Ramos (cell line): Measurements from ENCODE around the gene ITGAE.
"Not testable (repeated sequence)": the region's sequence is repeated elsewhere in the genome, so short reads cannot be mapped to it uniquely, and the experiment has no call there.

Experiments used
- in situ Hi-C: fragments of 300-500 bp; cut with MboI; formaldehyde crosslinking; loops from one replicate; pipeline ENCODE4 v1.14.3; 2022; ENCODE audit warnings: low sequenced_read_pairs; ENCODE audit not compliant: unreplicated experiment

ITGAE gene

DNA sequence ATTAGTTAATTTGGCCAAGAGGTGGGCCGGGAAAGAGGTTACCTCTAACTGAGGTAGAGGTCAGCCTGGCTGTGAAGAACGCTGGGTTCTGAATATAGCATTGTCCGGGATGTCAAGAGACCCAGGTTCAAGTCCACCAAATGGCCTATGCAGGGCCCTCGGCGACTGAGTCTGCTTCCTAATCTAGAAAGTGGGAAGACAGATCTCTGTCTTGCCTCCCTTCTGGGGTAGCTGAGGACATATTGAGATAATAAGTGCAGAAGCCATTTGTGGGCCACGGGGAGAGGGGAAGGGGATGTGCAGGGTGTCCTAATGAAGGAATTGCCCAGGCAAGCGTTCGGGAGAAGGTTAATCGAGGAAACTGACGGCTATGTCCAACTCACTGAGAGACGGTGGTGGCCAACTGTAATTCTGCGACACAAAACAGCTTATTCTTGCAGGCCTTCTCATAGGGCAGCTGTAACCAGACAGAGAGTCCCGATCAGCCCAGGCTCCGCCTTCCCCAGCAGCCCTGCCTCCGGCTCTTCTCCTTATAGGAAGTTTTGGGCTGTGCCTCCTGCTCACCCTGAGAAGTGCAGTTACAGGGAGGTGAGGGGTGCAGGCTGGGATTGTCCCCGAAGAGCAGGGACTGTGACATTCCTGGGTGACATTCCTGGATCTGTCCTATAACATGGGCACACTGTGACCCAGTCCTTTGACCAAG, 61.4 kb downstream of the ITGAE start:
- in situ Hi-C loops = loop anchor here (5.0 to 10.0 kb wide), 2 partner anchors 55 to 83 kb away; no protein-coding TSS in a partner anchor

DNA sequence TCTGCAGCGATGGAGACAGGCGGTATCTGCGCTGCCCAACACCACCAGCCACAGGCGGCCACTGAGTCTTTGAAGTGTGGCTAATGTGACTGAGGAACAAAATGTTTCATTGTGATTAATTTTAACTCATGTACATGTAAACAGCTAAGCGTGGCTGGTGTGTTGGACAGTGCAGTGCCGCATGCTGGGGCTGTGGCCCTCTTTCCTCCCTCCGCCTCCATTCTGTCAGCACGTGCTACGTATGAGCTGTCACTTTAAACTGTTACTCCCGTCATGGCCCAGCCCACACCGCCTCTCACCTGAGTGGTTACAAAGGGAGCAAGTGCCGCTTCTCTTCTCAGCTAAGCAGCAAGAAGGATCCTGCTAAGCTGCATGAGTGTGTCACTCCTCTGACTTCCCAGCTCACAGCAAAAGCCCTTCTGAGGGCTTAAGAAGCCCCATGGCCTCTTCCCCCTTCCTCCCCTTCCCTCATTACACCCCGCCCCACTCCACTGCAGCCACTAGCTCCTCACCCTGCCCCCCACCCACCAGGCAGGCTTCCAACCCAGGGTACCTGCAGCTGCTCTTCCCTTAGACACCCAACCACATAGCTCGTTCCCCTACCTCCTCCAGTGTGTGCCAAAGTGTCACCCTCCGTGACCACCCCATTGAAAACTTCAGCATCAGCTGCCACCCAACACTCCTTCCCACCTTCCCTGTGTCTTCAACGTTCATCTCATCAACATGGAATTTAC, 62.3 kb downstream of the ITGAE start:
- in situ Hi-C loops = loop anchor here (5.0 to 10.0 kb wide), 2 partner anchors 54 to 84 kb away; no protein-coding TSS in a partner anchor

DNA sequence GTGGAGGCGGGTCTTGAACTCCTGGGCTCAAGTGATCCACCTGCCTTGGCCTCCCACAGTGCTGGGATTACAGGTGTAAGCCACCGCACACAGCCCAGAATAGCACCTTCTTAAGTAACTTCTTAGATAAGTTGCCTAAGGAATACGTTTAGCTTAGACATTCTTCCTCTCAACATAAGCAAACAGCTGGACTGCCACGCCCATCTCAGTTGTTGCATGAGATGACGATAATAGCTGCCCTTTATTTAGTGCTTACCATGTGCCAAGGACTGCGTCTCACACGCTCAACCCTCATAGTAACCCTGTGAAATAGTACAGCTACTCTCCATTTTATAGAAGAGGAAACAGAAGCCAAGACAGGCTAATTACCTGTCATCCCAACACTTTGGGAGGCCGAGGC, 65.5 kb downstream of the ITGAE start:
- in situ Hi-C loops = loop anchor here (5.0 to 10.0 kb wide), 2 partner anchors 51 to 87 kb away; no protein-coding TSS in a partner anchor

DNA sequence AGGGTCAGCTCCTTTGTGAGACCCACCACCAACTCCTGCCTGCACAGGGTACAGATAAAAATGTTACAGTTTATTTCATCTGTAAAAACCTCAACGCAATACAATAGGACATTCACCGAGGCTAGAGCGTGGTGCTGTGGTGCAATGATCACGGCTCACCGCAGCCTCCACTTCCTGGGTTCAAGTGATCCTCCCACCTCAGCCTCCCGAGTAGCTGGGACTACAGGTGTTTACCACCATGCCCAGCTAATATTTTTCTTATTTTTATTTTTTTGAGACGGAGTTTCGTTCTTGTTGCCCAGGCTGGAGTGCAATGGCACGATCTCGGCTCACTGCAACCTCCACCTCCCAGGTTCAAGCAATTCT, 66.1 kb downstream of the ITGAE start:
- in situ Hi-C loops = loop anchor here (5.0 to 10.0 kb wide), 2 partner anchors 50 to 87 kb away; no protein-coding TSS in a partner anchor

DNA sequence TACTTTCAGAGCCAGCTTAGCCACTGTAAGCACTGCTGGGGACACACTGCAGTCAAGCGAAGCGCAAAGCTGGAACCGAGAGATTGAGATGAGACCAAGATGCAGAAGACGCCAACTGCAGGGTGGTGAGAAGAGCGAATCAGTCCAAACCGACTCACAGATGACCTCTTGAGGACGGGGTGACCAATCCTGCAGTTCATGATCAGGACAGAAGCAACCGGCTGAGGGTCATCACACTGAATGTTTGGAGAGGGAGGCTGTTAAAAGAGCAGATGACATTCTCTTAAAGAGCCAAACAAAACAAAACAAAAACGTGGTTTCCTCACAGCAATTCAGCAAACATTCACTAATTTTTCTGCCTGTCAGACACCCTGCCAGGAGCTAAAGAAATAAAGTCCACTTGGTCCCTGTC, 68.8 kb downstream of the ITGAE start:
- in situ Hi-C loops = loop anchor here (10.0 kb wide), 1 partner anchor 47 kb away; no protein-coding TSS in a partner anchor

DNA sequence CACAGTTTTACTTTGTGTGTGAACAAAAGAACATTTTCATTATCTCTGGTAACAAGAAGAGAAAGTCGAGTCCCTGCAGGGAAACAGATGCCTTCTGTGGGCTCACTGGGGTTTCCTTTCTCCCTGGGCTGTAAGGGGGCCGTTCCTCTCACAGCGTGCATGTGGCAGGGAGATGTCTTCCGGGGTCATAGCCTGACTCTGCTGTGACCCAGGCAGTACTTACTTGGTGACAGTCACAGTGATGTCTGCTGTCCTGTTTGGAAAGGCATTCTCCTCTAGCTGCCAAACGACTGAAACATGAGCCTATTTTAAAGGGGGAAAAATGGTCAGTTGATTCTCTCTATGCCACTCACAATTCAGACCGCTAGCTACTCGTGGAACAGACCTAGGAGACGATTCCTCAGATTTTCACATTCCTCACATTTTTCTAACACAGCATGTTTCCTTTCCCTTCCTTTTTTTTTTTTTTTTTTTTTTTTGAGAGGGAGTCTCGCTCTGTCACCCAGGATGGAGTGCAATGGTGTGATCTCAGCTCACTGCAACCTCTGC, 70.0 kb downstream of the ITGAE start:
- in situ Hi-C loops = loop anchor here (10.0 kb wide), 1 partner anchor 46 kb away; no protein-coding TSS in a partner anchor

DNA sequence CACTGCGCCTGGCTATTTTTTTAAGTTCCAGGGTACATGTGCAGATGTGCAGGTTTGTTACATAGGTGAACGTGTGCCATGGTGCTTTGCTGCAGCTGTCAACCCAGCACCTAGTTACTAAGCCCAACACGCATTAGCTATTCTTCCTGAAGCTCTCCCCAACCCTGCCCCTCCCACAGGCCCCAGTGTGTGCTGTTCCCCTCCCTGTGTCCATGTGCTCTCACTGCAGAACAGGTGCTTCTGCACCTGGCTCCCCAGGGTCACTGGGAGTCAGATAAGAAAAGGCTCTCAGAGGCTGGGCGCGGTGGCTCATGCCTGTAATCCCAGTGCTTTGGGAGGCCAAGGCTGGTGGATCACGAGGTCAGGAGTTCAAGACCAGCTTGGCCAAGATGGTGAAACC, 71.1 kb downstream of the ITGAE start:
- in situ Hi-C loops = loop anchor here (10.0 kb wide), 1 partner anchor 45 kb away; no protein-coding TSS in a partner anchor

DNA sequence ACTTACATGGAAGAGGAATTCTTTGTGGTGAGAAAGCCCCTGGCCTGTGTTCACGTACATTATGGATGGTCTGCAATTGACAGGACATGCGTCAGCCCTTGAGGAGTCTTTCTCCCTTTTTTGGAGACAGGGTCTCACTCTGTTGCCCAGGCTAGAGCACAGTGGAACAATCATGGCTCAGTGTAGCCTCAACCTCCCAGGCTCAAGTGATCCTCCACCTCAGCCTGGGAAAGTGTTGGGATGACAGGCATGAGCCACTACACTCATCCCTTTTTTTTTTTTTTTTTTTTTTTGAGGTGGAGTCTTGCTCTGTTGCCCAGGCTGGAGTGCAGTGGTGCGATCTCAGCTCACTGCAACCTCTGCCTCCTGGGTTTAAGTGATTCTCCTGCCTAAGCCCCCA, 72.9 kb downstream of the ITGAE start:
- in situ Hi-C loops = not testable (repeated sequence)

DNA sequence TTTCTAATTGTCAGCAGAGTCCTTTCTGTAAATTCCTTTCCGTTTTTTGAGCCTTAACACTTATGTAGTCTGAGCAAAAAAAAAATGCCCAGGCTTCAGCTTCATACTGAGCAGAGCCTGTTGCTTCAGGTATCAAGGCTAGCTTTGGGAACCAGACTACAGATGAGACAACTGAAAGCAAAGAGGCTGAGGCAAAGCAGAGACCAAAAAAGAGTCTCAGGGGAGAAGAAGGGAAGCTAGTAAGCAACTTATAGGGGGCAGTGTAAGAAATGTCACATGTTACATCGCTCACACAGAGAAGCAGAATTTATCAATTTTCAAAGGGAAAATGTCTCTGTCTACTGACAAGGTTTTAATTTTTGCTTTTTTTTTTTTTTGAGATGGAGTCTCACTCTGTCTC, 73.9 kb downstream of the ITGAE start:
- in situ Hi-C loops = no loop called here

DNA sequence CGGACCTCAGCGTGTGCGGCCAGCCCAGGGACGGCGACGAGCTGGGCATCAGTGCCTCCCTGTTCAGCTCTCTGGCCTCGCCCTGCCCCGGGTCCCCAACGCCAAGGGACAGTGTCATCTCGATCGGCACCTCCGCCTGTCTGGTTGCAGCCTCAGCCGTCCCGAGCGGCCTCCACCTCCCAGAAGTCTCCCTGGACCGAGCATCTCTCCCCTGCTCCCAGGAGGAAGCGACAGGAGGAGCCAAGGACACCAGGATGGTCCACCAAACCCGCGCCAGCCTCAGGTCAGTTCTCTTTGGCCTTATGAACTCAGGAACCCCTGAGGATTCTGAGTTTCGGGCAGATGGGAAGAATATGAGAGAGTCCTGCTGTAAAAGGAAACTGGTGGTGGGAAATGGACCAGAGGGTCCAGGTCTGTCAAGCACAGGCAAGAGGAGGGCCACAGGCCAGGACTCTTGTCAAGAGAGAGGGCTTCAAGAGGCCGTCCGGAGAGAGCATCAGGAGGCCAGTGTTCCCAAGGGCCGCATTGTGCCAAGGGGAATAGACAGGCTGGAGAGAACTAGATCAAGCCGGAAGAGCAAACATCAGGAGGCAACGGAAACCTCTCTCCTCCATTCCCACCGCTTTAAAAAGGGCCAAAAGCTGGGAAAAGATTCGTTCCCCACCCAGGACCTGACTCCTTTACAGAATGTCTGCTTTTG, 76.5 kb downstream of the ITGAE start:
- in situ Hi-C loops = loop anchor here (25.0 kb wide), 1 partner anchor 663 kb away; no protein-coding TSS in a partner anchor

DNA sequence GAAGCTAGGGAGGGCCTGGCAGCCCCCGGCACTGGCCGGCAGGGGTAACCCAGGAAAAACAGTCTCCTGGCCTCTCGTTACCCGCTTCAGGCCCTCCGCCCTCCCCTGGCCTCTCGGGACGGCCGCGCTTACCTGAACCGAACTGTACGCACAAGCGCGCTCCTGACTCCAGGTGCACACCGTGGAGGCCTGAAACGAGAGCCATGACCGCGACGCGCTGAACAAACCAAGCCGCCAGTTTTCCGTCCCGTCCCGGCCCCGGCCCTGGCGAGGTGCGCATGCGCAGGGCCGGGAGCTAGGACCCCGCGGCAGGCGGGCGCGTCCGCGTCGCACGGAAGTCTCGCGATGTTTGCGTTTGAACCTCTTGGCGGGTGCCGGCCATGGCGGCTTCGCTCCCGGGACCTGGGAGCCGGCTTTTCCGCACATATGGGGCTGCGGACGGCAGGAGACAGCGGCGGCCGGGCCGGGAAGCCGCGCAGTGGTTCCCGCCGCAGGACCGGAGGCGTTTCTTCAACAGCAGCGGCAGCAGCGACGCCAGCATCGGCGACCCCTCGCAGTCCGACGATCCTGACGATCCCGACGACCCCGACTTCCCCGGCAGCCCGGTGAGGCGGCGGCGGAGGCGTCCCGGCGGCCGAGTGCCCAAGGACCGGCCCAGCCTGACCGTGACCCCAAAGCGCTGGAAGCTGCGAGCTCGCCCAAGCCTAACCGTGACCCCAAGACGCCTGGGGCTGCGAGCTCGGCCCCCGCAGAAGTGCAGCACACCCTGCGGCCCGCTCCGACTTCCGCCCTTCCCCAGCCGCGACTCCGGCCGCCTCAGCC, 77.2 kb downstream of the ITGAE start, which contains the start of gene HASPIN:
HASPIN (plus strand) TSS at position 348 of the 822 bp plus-strand sequence; CDS start at position 381, 33 bp downstream.
- in situ Hi-C loops = loop anchor here (25.0 kb wide), 1 partner anchor 664 kb away; no protein-coding TSS in a partner anchor

DNA sequence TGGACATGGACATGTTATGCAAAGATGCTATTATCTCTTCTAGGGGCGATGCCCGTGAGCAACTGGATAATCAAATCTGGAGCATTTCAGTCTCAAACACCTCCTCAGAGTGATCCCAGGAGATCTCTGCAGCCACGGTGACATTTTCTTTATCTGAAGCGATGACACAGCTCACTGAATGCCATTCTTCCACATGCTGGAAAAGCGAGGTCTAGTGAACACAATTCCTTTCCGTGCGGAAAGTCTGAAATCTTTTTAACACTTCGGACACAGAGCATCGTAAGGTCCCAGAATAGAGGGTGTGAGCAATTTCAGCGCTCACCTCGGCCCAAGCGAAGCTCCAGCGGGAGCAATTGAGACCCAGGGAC, 77.8 kb downstream of the ITGAE start:
- in situ Hi-C loops = loop anchor here (25.0 kb wide), 1 partner anchor 664 kb away; no protein-coding TSS in a partner anchor

DNA sequence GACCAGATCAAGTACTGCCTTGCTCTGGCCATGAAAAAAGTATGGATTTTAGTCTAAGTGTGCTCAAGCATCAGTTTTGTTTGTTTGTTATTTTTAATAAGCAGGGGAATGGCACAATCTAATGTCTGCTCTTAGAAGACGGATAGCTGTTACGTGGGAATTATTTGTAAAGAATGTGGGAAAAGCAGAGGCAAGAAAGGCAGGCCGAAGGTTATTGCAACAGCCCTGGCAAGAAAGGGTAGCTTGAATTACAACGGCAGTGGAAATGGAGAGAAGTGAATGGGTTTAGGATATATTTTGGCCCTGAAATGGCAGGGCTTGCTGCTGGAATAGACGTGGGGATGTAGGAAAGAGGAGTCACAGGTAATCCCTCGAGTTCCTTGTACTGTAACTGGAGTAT, 78.3 kb downstream of the ITGAE start:
- in situ Hi-C loops = loop anchor here (25.0 kb wide), 1 partner anchor 665 kb away; no protein-coding TSS in a partner anchor

DNA sequence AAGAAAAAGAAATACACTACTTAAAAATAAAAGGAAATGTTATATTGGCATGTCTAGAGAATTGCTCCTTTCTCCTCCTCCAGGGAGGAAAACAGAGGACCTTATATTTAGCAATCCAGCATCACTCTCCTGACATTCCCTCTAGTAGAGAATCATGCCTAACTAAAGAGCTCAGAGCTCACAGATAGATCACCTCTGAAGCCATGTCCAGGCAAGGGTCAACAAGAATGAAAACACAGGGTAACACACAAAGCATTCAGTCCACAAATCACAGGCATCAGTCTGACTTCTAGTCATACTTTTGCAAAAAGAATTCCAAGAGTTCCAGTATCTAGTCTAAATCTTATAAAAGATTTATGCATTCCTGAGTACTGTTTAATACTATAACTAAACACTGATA, 81.7 kb downstream of the ITGAE start:
- in situ Hi-C loops = loop anchor here (25.0 kb wide), 1 partner anchor 668 kb away; no protein-coding TSS in a partner anchor

DNA sequence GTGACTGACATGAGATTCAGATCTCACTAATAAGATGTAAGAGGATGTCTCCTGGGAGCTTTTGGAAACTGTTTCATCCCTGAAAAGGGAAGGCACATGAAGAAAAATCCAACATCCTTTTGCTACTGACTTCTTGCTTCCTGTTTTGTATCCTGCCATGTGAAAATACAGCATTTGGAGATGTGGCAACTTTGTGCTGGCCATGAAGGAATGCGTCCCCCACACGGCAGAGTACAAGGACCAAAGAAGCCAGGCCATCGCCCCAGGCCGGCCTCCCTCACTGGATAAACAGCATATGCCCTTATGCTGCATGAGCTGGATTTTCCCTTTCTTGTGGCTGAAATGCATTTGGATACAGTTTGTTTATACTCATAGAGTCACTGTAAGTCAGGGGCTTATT, 82.8 kb downstream of the ITGAE start:
- in situ Hi-C loops = loop anchor here (25.0 kb wide), 1 partner anchor 669 kb away; no protein-coding TSS in a partner anchor

DNA sequence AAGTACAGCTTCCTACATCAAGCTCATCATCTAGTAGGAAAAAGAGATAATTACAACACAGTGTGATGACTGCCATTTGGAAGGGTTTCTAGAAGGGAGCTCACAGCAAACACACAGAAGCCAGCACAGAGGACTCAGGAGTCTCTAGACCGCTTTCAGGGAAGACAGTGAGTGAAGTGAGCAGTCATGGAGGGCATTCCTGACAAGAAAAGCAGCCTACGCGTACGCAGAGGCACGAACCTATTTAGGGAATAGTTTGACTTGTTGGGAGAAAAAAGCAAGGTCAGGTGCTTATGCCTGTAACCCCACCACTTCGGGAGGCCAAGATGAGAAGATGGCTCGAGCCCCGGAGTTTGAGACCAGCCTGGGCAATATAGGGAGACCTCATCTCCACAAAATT, 85.7 kb downstream of the ITGAE start:
- in situ Hi-C loops = loop anchor here (25.0 kb wide), 1 partner anchor 672 kb away; no protein-coding TSS in a partner anchor

DNA sequence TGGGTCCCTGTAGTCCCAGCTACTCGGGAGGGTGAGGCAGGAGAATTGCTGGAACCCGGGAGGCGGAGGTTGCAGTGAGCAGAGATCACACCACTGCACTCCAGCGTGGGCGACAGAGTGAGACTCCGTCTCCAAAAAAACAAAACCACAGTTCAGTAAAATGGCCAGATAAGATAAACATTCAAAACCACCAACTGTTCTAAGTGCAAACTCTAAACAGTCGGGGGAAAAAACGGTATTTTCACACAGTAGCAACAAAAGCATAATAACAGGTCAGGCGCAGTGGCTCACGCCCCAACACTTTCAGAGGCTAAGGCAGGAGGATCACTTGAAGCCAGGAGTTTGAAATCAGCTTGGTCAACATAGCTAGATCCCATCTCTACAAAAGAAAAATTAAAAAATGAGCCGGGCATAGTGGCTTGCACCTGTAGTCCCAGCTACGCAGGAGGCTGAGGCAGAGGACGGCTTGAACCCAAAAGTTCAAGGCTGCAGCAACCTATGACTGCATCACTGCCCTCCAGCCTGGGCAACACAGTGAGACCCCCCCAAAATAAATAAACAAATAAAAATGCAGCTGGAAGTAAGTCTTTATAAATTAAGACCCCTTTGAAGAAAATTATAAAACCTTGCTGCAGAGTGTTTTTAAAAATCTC, 88.1 kb downstream of the ITGAE start:
- in situ Hi-C loops = loop anchor here (25.0 kb wide), 1 partner anchor 674 kb away; no protein-coding TSS in a partner anchor

DNA sequence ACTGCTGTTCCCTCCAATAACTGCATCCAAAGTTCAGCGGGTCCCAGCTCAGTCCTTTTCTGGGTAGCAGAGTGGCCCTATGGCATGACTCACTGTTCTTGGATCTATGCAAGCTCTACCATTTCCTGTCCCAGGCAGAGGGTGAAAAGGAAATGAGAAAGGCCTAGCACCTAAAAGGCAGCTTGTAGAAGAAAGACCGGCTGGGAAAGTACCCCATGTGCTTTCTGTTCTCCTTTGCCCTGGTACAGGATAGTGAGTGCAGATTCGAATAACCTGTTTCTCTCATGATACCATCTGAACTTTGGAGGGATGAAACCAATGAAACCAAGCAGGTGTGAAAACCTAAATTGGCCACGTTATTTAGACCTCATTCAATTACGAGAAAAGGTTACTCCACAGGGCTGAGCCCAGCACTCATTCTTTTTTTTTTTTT, 90.0 kb downstream of the ITGAE start:
- in situ Hi-C loops = loop anchor here (25.0 kb wide), 1 partner anchor 676 kb away; no protein-coding TSS in a partner anchor
